NCI-H524 (cell line): Measurements from ENCODE around the gene AGRN.
A peak's percentile ranks its signal among the peaks of the same experiment; 100 is the strongest.
"Not testable (repeated sequence)": the region's sequence is repeated elsewhere in the genome, so short reads cannot be mapped to it uniquely, and the experiment has no call there.

Source experiments
- DNase-seq, 2 experiments: peaks; one replicate each; lab custom pipeline; 2025; lab: John Stamatoyannopoulos, UW

The AGRN gene

GRCh38 chr1:1067284-1067859, 47.5 kb downstream of the AGRN start:
- DNase-seq, result no peak

- no peak for DNase-seq
These were observed 48.1 kb downstream of the AGRN start for GRCh38 chr1:1067860-1068516.

GRCh38 chr1:1068517-1069055, 48.7 kb downstream of the AGRN start:
- no peak for DNase-seq

- DNase-seq, result peak in 1 of 2 experiments; percentile 65
These were observed 49.3 kb downstream of the AGRN start for GRCh38 chr1:1069056-1069710.

- no peak for DNase-seq
These were observed 50.1 kb downstream of the AGRN start for GRCh38 chr1:1069711-1070676.

GRCh38 chr1:1071486-1072298, 51.8 kb downstream of the AGRN start:
- DNase-seq, result no peak

- no peak for DNase-seq
These were observed 52.5 kb downstream of the AGRN start for GRCh38 chr1:1072299-1072848.

- DNase-seq, result no peak
These were observed 53.2 kb downstream of the AGRN start for GRCh38 chr1:1072849-1073742.

- no peak for DNase-seq
These were observed 54.0 kb downstream of the AGRN start, which contains the start of gene RNF223 for GRCh38 chr1:1073743-1074587. RNF223 (minus strand) TSS chr1:1074306; CDS start chr1:1072566, 1,740 bp downstream.

GRCh38 chr1:1074631-1075147, 54.8 kb downstream of the AGRN start:
- DNase-seq, result no peak

- no peak for DNase-seq
These were observed 55.4 kb downstream of the AGRN start for GRCh38 chr1:1075148-1075935.

- DNase-seq, result not testable (repeated sequence)
These were observed 57.5 kb downstream of the AGRN start for GRCh38 chr1:1077396-1077795.

GRCh38 chr1:1079408-1080121, 59.6 kb downstream of the AGRN start:
- peak; percentile 45 to 71 for DNase-seq

GRCh38 chr1:1080122-1080757, 60.3 kb downstream of the AGRN start:
- peak in 1 of 2 experiments; percentile 52 for DNase-seq

GRCh38 chr1:1080951-1081310, 61.0 kb downstream of the AGRN start:
- DNase-seq, result no peak
